Choroid plexus epithelial cell (primary cell): Measurements from ENCODE around the gene C2orf66.
A peak's percentile ranks its signal among the peaks of the same experiment; 100 is the strongest.

Source experiments
- DNase-seq: peaks from one replicate; pipeline ENCODE4 v3.0.0-alpha.2; 2010; ENCODE audit warnings: low read depth
- H3K4me3 ChIP-seq: 2 replicates; pipeline ENCODE4 v1.5.1; 2011; ENCODE audit warnings: low read depth, mild to moderate bottlenecking, control low read depth, low read length, moderate library complexity
- TF ChIP-seq, protein P1 (sequence below): conservative IDR thresholded peaks from 2 replicates; pipeline ENCODE4 v1.5.1; 2011; ENCODE audit warnings: low read depth, mild to moderate bottlenecking, control low read depth, inconsistent platforms, low read length, moderate library complexity

Gene C2orf66

GRCh38 chr2:196840171-196840570 lies 31.0 kb upstream of the C2orf66 start:
- DNase-seq, result no peak
- H3K4me3 ChIP-seq, result no peak overlapping the region
- TF ChIP-seq, protein P1, sequence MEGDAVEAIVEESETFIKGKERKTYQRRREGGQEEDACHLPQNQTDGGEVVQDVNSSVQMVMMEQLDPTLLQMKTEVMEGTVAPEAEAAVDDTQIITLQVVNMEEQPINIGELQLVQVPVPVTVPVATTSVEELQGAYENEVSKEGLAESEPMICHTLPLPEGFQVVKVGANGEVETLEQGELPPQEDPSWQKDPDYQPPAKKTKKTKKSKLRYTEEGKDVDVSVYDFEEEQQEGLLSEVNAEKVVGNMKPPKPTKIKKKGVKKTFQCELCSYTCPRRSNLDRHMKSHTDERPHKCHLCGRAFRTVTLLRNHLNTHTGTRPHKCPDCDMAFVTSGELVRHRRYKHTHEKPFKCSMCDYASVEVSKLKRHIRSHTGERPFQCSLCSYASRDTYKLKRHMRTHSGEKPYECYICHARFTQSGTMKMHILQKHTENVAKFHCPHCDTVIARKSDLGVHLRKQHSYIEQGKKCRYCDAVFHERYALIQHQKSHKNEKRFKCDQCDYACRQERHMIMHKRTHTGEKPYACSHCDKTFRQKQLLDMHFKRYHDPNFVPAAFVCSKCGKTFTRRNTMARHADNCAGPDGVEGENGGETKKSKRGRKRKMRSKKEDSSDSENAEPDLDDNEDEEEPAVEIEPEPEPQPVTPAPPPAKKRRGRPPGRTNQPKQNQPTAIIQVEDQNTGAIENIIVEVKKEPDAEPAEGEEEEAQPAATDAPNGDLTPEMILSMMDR, result no peak

GRCh38 chr2:196839574-196839973 lies 30.4 kb upstream of the C2orf66 start:
- TF ChIP-seq, protein P1, result no peak
- H3K4me3 ChIP-seq, result no peak overlapping the region
- no peak for DNase-seq

DNA sequence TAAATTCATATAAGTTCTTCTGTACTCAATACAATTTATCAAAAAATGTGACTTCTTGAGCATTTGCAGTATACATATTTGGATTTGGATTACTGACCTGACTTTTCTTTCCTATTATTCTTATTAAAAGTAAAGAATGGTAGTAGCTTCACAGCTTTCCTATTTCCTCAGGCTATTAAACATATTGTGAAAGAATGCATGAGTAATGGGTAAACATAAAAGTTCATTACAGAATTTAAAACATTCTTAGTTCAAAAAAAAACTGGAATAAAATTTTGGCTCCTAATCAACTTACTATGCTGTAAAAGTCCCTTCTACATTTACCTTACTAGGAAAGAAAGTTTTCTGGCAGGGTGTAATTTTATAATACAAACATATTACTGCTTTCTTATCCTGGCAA lies 27.3 kb upstream of the C2orf66 start:
- H3K4me3 ChIP-seq, result no peak overlapping the region
- peak; percentile 21 for DNase-seq
- TF ChIP-seq, protein P1, result no peak

DNA sequence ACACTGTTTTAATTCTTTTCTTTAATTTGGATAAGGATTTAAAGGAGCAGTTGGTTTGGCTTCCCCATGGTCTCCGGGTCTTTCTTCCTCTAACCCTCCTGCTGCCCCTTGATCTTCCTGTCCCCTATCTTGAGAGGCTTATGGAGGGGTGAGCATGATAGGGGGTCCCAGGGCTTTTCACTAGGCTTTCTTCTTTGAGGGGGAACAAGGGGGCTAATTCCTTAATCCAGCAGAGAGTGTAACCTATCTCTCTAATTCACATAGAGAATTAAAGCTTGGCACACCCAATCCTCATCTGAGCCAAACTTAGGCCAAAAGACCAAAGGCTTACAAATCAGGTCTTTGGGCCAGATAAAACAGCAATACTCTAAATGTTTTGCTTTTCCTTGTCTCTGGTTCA lies 21.5 kb upstream of the C2orf66 start:
- DNase-seq, result no peak
- TF ChIP-seq, protein P1, result no peak
- no peak overlapping the region for H3K4me3 ChIP-seq

GRCh38 chr2:196827356-196827755 lies 18.2 kb upstream of the C2orf66 start:
- TF ChIP-seq, protein P1, result no peak
- no peak overlapping the region for H3K4me3 ChIP-seq
- no peak for DNase-seq

DNA sequence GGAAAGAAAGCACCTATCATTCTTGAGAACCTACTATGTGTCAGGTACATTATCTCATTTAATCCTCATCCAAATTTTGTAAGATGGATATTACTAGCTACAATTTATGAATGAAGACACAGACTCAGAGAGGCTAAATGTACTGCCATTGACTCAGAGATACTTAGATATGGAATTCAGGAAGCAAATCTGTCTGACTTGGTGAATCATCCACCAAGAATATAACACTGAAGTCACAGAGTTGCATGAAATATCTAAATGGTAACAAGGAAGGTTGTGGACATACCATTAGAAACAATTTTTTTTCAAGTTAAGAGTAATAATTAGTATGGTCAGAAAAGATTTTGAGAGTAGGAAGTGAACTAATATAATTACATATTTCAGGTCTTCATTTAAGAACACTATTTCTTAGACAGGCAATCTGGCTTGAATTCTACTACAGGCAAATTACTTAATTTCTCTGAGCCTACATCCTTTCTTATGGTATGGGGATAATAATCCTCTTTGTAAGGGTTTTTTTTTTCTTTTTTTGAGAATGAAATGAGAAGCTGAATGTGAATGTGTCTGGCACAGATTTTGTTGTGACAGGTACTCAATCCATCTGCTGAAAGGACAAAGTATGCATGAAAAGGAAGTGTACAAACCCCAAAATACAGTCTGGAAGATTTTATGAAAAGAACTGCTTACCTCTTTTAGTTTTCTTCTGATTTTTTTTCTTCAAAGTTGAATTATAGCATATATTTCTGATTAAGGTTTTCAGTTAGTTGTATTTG lies 14.8 kb upstream of the C2orf66 start:
- H3K4me3 ChIP-seq, result no peak overlapping the region
- TF ChIP-seq, protein P1, result no peak
- DNase-seq, result peak; percentile 86

DNA sequence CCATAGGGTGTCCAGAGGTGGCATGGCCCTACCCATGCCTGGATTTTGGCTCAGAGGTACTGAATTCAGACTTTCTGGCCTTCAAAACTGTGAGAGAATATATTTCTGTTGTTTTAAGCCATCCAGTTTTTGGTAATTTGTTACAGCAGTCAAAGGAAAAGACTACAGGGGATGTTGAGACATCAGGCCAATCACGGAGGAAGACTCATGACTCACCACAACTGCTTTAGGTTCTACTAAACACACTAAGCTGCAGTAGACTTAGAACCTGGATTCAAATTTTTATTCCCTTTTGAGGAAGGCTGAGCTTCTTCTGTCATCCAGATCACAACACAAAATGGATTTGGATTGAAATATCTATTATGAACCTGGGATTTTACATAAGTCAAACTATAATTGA lies 12.0 kb upstream of the C2orf66 start:
- TF ChIP-seq, protein P1, result no peak
- DNase-seq, result peak; percentile 65

More for the DNA sequence above, 12.0 kb upstream of the C2orf66 start:
- no peak overlapping the region for H3K4me3 ChIP-seq
